ENCODE data around the gene ZNF516.

The ZNF516 gene

DNA sequence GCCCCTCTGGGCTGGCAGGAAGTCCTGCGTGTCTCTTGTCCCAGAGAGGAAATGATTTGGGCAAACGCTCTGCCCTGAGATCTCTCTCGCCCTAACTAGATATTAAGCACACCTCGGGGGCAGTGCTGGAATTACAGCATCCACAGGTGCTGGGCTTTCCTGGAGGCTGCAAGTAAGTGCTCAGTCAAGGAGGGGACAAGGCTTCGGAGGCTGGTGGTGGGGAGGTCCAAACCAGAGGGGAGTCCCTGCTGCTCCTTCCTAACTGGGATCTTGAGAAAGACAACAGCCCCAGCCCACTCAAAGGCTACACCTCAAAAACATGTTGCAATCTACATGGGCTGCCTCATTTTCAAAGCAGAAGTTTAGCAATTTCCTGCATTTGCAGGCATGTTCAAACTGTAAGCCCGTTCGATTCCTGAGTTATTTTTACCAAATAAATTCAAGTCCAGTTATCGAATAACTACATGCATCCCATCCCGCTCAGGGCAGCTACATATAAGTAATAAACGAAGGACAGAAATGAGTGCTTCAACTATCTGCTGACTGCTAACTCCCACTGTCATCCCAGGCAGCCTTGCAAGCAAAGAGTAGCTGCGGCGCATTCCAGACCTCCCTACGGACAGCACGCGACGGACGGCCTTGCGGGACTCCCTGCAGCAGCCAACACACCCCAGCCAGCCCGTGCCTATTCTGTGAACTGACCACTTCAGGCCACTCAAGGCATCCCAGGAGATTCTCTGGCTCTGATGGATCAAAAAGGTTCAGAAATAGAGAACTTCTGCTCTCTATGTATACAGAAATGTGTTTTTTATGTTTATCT lies 27.5 kb downstream of the ZNF516 start:
- DNase-seq (ENCODE audit: low read depth) = no peak
- H3K4me3 ChIP-seq (ENCODE audit: low read length) = no peak overlapping the region

DNA sequence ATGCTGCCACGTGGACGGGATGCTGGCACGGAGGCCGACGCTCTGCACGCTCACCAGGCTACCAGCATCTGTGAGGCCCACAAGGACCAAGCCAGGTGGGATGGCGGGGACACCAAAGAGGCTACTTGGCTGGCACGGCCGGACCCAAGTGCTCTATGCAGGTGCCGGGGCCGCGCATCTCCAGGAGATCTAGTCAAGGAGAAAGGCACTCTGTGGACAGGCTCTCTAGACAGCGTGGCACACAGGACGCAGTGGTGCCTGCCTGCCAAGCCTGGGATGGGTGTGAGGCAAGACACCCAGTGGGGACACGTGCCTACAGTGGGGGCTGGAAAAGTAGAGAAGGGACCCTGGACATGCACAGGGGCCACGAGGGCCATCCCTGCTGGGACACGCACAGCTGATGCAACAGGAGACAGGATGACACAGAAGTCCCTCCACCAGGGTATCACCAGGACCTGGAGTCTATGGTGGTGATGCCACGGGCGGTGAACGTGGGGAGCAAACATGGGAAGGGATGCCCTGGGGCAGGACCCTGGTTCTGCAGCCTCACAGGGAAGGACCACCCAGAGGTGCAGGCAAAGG lies 28.5 kb downstream of the ZNF516 start:
- DNase-seq (ENCODE audit: low read depth) = no peak
- TF ChIP-seq, protein P1, sequence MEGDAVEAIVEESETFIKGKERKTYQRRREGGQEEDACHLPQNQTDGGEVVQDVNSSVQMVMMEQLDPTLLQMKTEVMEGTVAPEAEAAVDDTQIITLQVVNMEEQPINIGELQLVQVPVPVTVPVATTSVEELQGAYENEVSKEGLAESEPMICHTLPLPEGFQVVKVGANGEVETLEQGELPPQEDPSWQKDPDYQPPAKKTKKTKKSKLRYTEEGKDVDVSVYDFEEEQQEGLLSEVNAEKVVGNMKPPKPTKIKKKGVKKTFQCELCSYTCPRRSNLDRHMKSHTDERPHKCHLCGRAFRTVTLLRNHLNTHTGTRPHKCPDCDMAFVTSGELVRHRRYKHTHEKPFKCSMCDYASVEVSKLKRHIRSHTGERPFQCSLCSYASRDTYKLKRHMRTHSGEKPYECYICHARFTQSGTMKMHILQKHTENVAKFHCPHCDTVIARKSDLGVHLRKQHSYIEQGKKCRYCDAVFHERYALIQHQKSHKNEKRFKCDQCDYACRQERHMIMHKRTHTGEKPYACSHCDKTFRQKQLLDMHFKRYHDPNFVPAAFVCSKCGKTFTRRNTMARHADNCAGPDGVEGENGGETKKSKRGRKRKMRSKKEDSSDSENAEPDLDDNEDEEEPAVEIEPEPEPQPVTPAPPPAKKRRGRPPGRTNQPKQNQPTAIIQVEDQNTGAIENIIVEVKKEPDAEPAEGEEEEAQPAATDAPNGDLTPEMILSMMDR (conservative IDR thresholded peaks at IDR 0.05; ENCODE audit: low read length) = no peak
- H3K4me3 ChIP-seq (ENCODE audit: low read length) = no peak overlapping the region

More for the DNA sequence above, 27.5 kb downstream of the ZNF516 start:
- TF ChIP-seq, protein P1 (conservative IDR thresholded peaks at IDR 0.05; ENCODE audit: low read length) = no peak

DNA sequence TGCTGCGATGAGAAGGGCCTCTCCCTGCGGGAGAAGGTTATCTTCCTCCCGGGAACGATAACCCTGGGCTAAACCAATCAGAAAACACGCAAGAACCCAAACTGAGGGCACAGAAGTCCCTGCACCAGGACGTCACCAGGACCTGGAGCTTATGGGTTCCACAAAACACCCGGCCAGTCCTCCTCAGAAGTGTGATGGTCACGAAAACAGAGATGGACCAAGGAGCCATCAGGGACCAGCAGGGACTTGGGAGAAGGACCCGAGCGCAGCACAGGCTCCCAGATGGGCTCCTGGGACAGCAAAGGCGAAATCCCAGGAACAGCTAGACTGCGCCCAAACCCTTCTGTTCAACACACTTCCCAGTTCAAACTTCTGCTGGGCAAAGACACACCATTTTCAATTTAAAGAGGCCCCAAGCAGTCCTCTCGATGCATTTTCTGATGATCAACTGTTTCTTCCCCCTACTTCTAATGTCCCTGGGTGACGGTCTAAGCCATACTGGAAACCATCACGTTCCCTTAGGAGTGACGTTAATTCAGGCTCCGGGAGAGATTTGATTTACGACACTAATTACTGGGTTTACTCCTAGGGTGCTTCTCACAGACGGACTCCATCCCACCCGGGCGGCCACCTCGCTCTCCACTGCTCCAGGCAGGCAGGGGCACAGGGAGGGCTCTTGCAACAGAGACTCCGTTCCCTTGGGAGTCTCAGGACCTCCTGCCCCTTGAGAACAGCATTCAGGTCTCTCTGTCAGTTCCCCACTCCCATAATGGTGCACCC lies 29.2 kb downstream of the ZNF516 start:
- no peak overlapping the region for H3K4me3 ChIP-seq (ENCODE audit: low read length)
- TF ChIP-seq, protein P1 (conservative IDR thresholded peaks at IDR 0.05; ENCODE audit: low read length) = no peak
- no peak for DNase-seq (ENCODE audit: low read depth)

DNA sequence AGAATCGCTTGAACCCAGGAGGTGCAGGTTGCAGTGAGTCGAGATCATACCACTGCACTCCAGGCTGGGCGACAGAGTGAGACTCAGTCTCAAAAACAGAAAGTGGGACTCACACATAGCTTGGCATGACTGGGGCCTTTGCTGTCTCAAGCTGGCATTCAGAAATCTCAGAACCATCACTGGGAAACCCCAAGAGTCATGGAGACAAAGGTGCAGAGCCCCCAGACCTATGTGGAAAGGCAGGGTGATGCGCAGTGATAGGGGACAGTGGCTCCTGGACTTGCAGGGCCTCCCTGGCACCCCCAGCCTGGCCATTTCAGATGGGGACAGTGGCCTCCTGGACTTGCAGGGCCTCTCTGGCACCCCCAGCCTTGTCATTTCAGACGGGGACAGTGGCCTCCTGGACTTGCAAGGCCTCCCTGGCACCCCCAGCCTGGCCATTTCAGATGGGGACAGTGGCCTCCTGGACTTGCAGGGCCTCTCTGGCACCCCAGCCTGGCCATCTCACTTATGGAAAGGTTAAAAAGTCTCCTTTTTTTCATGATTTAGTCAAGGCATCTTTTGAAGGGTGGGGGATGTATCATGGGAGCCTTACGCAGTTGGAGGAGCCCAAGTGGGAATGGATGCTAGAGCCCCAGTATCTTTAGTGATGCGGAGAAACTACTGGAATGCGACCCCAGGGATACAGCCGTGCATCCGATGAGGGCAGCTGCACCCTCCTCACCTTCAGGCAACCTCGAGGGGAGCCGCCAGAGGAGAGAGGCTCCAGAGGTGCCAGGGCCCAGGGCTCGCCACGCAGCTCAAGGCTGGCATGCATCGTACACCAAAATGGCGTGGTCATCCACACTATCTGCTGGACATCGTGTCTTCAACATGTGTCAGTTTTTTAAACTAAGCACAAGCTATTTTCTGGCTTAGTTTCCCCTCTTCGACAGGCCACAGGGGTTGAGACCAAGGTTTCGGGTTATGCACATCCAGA lies 30.5 kb downstream of the ZNF516 start:
- DNase-seq (ENCODE audit: low read depth) = no peak
- TF ChIP-seq, protein P1 (conservative IDR thresholded peaks at IDR 0.05; ENCODE audit: low read length) = no peak
- H3K4me3 ChIP-seq (ENCODE audit: low read length) = no peak overlapping the region

DNA sequence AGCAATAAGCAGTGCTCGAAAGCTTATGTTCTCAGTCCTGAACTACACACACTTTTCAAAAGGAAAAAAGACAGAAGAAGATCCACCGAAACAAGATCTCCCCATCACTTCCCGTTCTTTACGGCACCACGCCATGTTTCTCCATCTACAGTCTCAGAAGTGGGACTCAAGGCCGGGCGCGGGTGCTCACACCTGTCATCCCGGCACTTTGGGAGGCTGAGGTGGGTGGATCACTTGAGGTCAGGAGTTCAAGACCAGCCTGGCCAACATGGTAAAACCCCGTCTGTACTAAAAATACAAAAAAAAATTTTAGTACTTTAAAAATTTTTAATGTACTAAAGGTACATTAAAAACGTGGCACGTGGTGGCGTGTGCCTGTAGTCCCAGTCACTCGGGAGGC lies 31.2 kb downstream of the ZNF516 start:
- H3K4me3 ChIP-seq (ENCODE audit: low read length) = no peak overlapping the region
- TF ChIP-seq, protein P1 (conservative IDR thresholded peaks at IDR 0.05; ENCODE audit: low read length) = no peak
- DNase-seq (ENCODE audit: low read depth) = no peak

DNA sequence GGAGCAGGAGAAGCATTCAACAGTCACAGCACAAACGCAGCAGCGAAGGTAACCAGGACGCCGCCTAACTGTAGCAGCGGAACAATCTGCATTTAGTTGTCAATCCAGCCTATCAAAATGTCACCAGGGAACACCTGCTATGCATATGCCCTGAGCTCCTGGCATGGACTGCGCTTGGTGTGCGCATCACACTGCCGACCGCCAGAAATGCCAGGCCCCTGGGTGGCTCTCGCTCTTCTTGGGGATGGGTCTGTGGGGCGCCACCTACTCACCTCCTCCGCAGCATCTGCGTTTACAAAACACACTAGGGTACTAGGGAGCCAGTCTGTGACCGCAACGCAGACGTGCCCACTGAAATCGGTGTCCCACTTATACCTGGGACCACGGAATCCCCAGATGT lies 31.7 kb downstream of the ZNF516 start:
- DNase-seq (ENCODE audit: low read depth) = no peak
- TF ChIP-seq, protein P1 (conservative IDR thresholded peaks at IDR 0.05; ENCODE audit: low read length) = no peak
- no peak overlapping the region for H3K4me3 ChIP-seq (ENCODE audit: low read length)
